NOMO-1 treated with dmso at 0.1 percent for 144 hours (cell line): Measurements from ENCODE around the gene MPZ.
A peak's percentile ranks its signal among the peaks of the same experiment; 100 is the strongest.

ENCODE experiments used
- DNase-seq: peaks from one replicate; lab custom pipeline; 2025; ENCODE audit not compliant: unreplicated experiment; lab: John Stamatoyannopoulos, UW

The MPZ gene

GRCh38 chr1:161300478-161300877 is 9.3 kb downstream of the MPZ start:
- no peak for DNase-seq

- DNase-seq: peak; percentile 28
These were observed 10.4 kb downstream of the MPZ start for GRCh38 chr1:161299347-161299746.

- peak; percentile 7 for DNase-seq
These were observed 11.7 kb downstream of the MPZ start for GRCh38 chr1:161298116-161298515.

DNA sequence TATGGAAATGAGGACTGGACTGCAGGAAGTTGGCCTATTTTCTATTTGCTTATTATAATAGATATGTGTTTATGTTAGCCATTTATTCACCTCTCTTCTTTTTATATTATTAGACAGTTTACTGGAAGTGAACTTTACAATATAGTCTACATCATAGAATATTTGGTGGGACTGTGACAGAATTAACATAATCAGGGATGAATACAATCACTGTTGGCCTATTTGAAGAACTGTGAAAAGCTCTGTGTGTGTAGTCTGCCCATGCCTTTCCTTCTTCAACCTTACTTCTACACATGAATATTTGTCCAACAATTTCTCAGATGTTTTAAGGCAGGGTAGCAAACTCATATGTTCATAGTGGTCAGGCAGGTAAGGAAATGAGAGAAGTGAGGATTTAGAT is 12.4 kb downstream of the MPZ start:
- DNase-seq: no peak

DNA sequence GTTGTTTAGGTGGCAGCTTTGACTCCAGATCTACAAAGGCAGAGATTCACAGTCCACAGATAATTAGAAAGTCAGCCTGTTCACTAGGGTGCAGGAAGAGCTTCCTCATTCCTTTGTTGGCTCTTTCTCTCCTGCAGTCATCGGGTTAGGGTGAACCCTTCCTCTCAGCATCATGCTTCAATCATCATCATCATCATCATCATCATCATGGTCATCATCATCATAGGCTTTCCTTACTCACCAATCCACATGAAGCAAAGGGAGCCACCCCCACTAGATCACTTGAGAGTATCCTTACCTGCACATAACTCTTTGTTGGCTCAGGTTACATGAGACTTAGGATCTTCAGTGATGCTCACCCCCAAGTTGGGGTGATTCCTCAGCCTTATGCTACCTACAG is 19.0 kb downstream of the MPZ start:
- no peak for DNase-seq

- DNase-seq: no peak
These were observed 22.2 kb downstream of the MPZ start for GRCh38 chr1:161287482-161288054.

- DNase-seq: no peak
These were observed 24.2 kb downstream of the MPZ start for GRCh38 chr1:161285521-161285920.

DNA sequence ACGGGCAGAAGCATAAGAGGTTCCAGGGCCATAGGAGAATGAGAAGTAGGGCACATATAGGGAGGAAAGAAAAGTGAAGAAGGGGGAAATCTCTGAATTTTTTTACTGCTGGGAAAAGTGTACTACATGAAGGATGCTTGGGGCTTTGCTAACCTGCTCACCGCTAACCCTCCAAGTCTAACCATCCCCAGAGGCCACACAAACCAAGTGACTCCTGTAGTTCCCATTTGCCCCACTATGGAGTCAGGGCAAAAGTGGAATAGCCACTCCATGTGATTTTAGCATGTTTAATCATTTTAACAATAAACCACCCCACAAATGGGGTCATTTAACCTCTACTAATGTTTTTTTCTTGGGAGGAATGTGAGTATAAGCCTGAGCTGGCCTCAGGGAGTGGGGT is 24.7 kb downstream of the MPZ start:
- no peak for DNase-seq

GRCh38 chr1:161282991-161283390 is 26.8 kb downstream of the MPZ start:
- no peak for DNase-seq

- DNase-seq: no peak
These were observed 34.9 kb downstream of the MPZ start for GRCh38 chr1:161274874-161275273.

DNA sequence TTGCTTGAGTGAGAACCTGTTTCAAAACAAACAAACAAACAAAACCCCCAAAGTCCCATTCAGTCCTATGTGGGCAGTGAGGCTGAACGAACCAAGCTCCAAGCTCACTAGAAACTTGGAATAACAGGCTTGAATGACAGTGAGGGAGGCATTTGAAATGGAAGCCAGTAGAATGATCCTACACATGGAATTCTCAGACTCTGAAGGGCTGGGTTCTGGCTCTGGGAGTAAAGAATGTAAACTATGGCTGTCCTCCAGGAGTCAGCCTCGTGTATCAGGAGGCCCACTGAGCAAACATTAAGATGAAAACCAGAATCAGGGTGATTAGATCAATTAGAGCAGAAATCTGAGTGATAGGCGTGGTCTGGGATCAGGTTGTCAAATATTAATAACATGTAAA is 36.4 kb downstream of the MPZ start:
- no peak for DNase-seq

DNA sequence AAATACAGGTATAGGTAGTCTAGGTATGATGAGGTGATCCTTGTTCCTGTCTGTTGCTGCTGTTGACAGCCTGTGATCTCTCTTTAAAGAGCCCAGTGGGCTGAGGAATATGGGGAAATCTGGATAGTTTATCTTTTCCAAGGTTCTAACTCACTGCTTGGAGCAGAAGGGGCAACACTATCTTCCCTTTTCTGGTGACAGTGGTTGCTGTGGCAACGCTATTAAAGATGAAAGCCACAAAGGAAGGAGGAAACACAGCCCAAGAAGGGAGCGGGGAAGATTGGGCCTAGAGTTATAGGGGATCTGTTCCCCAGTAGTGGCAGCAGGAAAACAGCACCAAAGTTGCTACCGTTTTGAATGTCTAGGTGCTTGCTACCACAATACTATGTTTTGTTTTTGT is 42.4 kb downstream of the MPZ start:
- peak; percentile 24 for DNase-seq

- DNase-seq: no peak
These were observed 42.9 kb downstream of the MPZ start for GRCh38 chr1:161266836-161267235.

- DNase-seq: no peak
These were observed 43.6 kb downstream of the MPZ start for GRCh38 chr1:161266202-161266601.

DNA sequence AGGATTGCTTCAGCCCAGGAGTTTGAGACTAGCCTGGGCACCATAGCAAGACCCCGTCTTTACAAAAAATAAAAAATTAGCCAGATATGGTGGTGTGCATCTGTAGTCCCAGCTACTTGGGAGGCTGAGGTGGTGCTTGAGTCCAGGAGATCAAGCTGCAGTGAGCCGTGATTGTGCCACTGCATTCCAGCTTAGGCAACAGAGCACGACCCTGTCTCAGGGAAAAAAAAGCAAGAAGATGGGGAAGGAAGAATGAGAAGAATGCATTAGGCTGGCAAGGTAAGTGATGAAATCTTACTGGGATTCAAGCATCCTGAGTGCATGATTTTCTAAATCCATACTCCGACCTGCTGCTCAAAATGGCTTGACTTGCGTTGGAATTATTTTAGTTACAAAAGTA is 44.5 kb downstream of the MPZ start:
- DNase-seq: no peak

GRCh38 chr1:161261261-161262235 is 48.2 kb downstream of the MPZ start:
- DNase-seq: no peak

DNA sequence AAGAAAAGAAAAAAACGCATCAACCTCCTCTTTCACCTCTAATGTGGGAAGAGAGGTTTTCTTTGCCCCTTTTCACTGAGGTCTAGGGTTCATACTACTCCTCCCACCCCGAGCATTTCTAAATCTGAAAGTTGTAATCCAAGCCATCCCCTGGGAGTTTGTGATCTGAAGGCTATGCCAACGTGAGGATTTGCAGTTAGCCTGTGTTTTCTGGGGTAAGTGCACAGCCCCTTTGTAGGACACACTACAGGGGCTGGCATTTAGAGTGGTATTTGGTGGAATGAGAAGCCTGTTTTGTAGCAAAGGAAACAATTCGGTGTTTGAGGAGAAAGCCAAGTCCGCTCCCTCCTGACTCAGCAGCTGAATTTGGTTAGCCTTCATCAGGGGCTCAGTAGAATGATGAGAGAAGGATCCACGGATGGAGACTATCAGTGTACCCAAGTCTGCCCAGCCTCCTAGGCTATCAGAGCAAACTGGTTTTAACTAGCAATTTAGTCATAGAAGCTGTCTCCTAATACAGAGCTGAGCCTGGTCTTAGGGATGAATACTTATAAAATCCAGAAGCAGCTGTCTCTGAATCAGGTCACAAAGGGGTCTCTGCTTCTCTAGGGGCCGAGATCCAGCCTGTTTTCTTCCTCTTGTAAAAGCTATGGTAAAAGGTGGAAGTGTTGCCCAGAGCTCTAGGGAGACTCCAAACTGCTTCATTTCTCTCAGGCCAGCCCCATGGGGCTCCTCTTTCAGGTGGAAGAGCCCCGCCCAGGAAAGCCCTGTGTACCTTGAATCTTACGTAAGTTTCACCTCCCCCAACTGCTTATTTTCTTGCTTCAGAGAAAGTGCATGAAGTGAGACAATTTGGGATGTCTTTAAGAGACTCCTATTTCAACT is 49.1 kb downstream of the MPZ start:
- no peak for DNase-seq

DNA sequence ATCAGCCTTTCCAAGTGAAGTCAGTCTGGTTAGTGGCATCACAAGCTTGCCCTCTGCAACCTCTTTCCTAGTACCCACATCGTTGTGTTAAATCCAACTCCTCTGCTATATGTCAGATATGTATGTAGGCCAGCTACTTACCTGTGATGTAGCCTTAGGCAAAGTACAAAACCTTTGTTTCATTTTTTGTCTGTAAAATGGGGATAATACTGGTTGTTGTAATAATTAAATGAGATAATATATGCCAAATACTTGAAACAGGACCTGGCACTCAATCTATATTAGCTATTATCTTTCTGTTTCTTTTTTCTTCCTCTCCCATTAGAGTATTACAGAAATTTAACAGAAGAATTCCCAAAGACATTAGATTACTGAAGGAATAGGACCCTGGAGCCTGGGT is 50.0 kb downstream of the MPZ start:
- DNase-seq: no peak

GRCh38 chr1:161259345-161259702 is 50.4 kb downstream of the MPZ start:
- no peak for DNase-seq

DNA sequence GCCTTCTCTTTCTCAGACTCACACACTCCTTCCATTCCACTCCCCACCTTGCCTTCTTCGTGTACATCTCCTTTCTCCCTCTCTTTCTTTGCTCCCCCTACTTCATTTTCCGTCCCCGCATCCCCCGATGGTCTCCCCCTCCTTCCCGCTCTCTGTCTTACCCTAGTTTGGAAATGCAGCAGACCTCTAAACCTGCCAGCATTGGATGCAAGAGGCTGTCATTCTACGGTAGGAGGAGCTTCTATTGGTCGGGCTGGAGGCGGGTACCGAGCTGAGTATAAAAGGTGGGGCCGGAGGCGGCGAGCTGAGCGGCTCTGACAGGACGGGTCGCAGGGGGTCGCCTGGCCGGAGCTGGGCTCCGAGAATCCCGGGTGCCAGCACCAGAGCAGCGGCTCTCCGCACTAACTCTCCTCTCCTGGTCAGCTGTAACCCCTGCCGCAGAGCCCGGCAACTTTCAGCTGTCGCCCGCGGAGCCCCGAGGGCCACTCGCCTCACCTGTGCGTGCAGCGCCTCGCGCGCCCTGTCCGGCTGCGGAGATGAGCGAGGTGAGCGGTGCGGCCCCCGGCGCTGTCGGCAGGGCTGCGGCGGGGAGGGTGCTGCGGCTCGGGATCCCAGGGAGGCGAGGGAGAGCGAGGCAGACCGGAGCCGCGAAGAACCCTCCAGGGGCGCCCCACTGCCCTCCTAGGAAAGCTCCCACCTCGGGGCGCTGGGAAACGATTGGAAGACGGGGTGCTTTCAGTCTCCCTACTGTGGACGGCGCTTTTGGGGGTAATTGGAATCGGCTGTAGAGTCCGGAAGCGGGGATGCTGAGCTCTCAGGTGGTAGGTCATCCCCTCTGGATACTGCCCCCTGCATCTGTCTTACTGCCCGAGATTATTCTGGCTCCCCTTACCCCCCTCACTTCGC is 51.1 kb downstream of the MPZ start, which contains the start of gene PCP4L1:
Gene PCP4L1, plus strand, starts transcription at position 307 of the 906 bp plus-strand sequence. Its CDS starts 230 bp downstream, at position 537.
- DNase-seq: no peak
